GM19463 (cell line): ENCODE results near the gene ROR1.
A peak's percentile ranks its signal among the peaks of the same experiment; 100 is the strongest.

Experiments
- ATAC-seq: cut with Tn5 transposase; IDR thresholded peaks from one replicate; pipeline ENCODE4 v1.9.1; 2021; ENCODE audit warnings: mild to moderate bottlenecking, moderate library complexity; ENCODE audit not compliant: unreplicated experiment

ROR1 gene

GRCh38 chr1:63991685-63992084 is 217.9 kb downstream of the ROR1 start:
- no peak for ATAC-seq

- ATAC-seq: no peak
Observed at GRCh38 chr1:64000021-64000420, 226.2 kb downstream of the ROR1 start.

GRCh38 chr1:64001038-64001437 is 227.2 kb downstream of the ROR1 start:
- ATAC-seq: no peak

- ATAC-seq: no peak
Observed at GRCh38 chr1:64004451-64005025, 230.7 kb downstream of the ROR1 start.

- ATAC-seq: no peak
Observed at GRCh38 chr1:64005801-64006200, 232.0 kb downstream of the ROR1 start.

- ATAC-seq: no peak
Observed at GRCh38 chr1:64006276-64007051, 232.6 kb downstream of the ROR1 start.

- no peak for ATAC-seq
Observed at GRCh38 chr1:64010316-64010715, 236.5 kb downstream of the ROR1 start.

GRCh38 chr1:64013395-64013794 is 239.6 kb downstream of the ROR1 start:
- ATAC-seq: no peak

- peak; percentile 60 for ATAC-seq
Observed at GRCh38 chr1:64019818-64020217, 246.0 kb downstream of the ROR1 start.

- ATAC-seq: no peak
Observed at GRCh38 chr1:64021066-64021465, 247.2 kb downstream of the ROR1 start.

GRCh38 chr1:64025051-64025450 is 251.2 kb downstream of the ROR1 start:
- ATAC-seq: no peak

- no peak for ATAC-seq
Observed at GRCh38 chr1:64029037-64029436, 255.2 kb downstream of the ROR1 start.

- no peak for ATAC-seq
Observed at GRCh38 chr1:64030411-64030810, 256.6 kb downstream of the ROR1 start.

GRCh38 chr1:64031236-64031635 is 257.4 kb downstream of the ROR1 start:
- ATAC-seq: no peak

GRCh38 chr1:64033667-64034220 is 259.9 kb downstream of the ROR1 start:
- no peak for ATAC-seq

- ATAC-seq: no peak
Observed at GRCh38 chr1:64036549-64036948, 262.7 kb downstream of the ROR1 start.

- no peak for ATAC-seq
Observed at GRCh38 chr1:64038119-64038518, 264.3 kb downstream of the ROR1 start.

GRCh38 chr1:64038965-64039364 is 265.1 kb downstream of the ROR1 start:
- ATAC-seq: no peak

GRCh38 chr1:64039390-64039926 is 265.6 kb downstream of the ROR1 start:
- ATAC-seq: no peak

GRCh38 chr1:64041371-64042131 is 267.7 kb downstream of the ROR1 start:
- ATAC-seq: no peak

GRCh38 chr1:64042331-64043100 is 268.7 kb downstream of the ROR1 start:
- no peak for ATAC-seq
